Common myeloid progenitor, CD34-positive (primary cell): ENCODE measurements around the gene SLC38A8.

Source experiments
- CTCF ChIA-PET: fragments of 350-600 bp; sonication (Branson Sonifier 250); formaldehyde crosslinking; loops from one replicate; lab custom pipeline; 2021; ENCODE audit warnings: antibody characterized with exemption; lab: Charles Lee
- POLR2A ChIA-PET: fragments of 350-600 bp; sonication (Branson Sonifier 250); formaldehyde crosslinking; loops from one replicate; lab custom pipeline; 2021; ENCODE audit warnings: antibody characterized with exemption; lab: Charles Lee
- DNase-seq, 3 donors: peaks; one replicate each; pipeline versions ENCODE4 v3.0.0 to v3.0.0-alpha.2; 2013
- H3K27ac ChIP-seq, 2 experiments: 1 replicate in 1 of 2; 2 replicates in 1 of 2; pipeline ENCODE4 v1.7.0; 2013; ENCODE audit warnings: inconsistent platforms in 2 of 2, low read length in 2 of 2, mild to moderate bottlenecking in 2 of 2, low read depth in 1 of 2, moderate library complexity in 1 of 2; ENCODE audit not compliant: severe bottlenecking in 2 of 2, insufficient read depth in 1 of 2, poor library complexity in 1 of 2
- H3K27me3 ChIP-seq, 5 experiments: replicated peaks in 2 of 5; 1 replicate in 3 of 5; 2 replicates in 2 of 5; pipeline versions ENCODE4 v1.6.1 to v1.7.0; 2013; ENCODE audit warnings: low read length in 4 of 5, mild to moderate bottlenecking in 2 of 5, moderate library complexity in 2 of 5, inconsistent platforms in 1 of 5; ENCODE audit not compliant: insufficient read depth in 5 of 5, control insufficient read depth in 4 of 5
- H3K36me3 ChIP-seq, 4 experiments: 1 replicate in 2 of 4; 2 replicates in 2 of 4; pipeline versions ENCODE4 v1.6.1 to v1.7.0; 2013; ENCODE audit warnings: low read length in 3 of 4, control low read depth in 1 of 4, mild to moderate bottlenecking in 1 of 4; ENCODE audit not compliant: control insufficient read depth in 4 of 4, insufficient read depth in 4 of 4
- H3K4me1 ChIP-seq, 4 experiments: 1 replicate in 3 of 4; 2 replicates in 1 of 4; pipeline versions ENCODE4 v1.6.1 to v1.7.1; 2013; ENCODE audit warnings: low read length in 3 of 4, mild to moderate bottlenecking in 3 of 4, control low read depth in 1 of 4, inconsistent platforms in 1 of 4, moderate library complexity in 1 of 4; ENCODE audit not compliant: control insufficient read depth in 4 of 4, insufficient read depth in 4 of 4; ENCODE audit errors: control extremely low read depth in 1 of 4
- H3K4me3 ChIP-seq, 7 experiments: 1 replicate in 4 of 7; 2 replicates in 3 of 7; pipeline versions ENCODE4 v1.5.1 to v1.7.0; 2013; ENCODE audit warnings: mild to moderate bottlenecking in 7 of 7, low read length in 6 of 7, moderate library complexity in 6 of 7, inconsistent platforms in 2 of 7, low read depth in 2 of 7, control low read depth in 1 of 7; ENCODE audit not compliant: insufficient read depth in 4 of 7, control insufficient read depth in 1 of 7; ENCODE audit errors: extremely low read depth in 1 of 7
- H3K9me3 ChIP-seq, 5 experiments: 1 replicate in 4 of 5; 2 replicates in 1 of 5; pipeline versions ENCODE4 v1.6.1 to v1.7.1; 2013; ENCODE audit warnings: low read length in 4 of 5, mild to moderate bottlenecking in 2 of 5, inconsistent platforms in 1 of 5, low read depth in 1 of 5, moderate library complexity in 1 of 5; ENCODE audit not compliant: control insufficient read depth in 4 of 5, insufficient read depth in 2 of 5; ENCODE audit errors: control extremely low read depth in 1 of 5
- WGBS: methylation state at CpG from one replicate; pipeline ENCODE4 v1.1.5; 2013; ENCODE audit not compliant: insufficient coverage; 5-methylcytosine and 5-hydroxymethylcytosine counted together

Gene SLC38A8

DNA sequence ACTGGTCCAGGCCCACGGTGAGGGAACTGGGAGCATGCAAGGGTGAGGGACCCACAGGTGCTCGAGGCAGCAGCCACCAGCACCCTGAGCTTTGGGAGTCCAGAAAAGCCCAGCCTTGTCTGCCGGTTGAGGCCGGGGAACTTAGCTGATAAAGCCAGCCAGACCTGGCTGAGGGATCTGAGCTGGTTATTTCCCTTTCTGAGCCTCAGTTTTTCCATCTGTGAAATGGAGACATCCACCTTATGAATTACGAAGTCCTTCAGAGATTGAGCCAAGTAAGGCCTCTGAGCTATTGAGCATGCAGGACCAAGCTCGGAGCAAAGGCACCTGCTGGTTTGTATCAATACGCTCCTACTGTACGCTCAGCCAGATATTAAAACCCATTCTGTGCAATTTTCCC, 60.8 kb downstream of the SLC38A8 start:
- ChIA-PET CTCF (no interaction called here), POLR2A (no interaction called here)

DNA sequence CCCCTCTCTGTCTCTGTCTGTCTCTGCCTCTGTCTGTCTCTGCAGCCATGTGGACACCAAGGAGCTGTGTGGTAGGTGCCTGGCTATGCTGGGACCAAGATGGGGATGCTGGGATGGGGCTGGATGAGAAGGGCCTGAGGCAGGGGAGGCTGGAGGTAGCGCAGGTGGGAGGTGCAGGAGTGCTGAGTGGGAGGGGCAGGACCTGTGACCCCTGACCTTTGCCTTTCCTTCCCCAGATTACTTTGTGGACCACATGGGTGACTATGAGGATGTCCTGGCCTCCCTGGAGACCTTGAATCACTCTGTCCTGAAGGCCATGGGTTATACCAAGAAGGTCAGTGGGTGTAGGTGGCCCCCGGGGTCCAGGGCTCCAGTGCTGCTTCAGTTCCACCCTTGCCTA, 61.8 kb downstream of the SLC38A8 start:
- H3K27ac ChIP-seq: no peak overlapping the region
- POLR2A ChIA-PET: no interaction called here
- peaks cover 0 to 28% (median 24%) of the 10 kb centered on the region in 5 experiments for H3K9me3 ChIP-seq
- CTCF ChIA-PET: interaction anchor here (1.0 kb wide), 1 partner anchor 60 kb away, joined by 3 read pairs; no protein-coding TSS in a partner anchor
- no peak for DNase-seq
- WGBS: 92% methylated on average over 2 of the region's 2 CpGs
- no peak overlapping the region for H3K4me3 ChIP-seq
- peaks cover 0 to 51% (median 11%) of the 10 kb centered on the region in 5 experiments for H3K27me3 ChIP-seq
- H3K36me3 ChIP-seq: no peaks in the 10 kb centered on the region
- H3K4me1 ChIP-seq: no peaks in the 10 kb centered on the region

More for the DNA sequence above, 60.8 kb downstream of the SLC38A8 start:
- 96% methylated on average over 8 of the region's 8 CpGs for WGBS
- Histone ChIP-seq H3K27ac (no peak overlapping the region), H3K27me3 (peaks cover 0 to 50% (median 11%) of the 10 kb centered on the region in 5 experiments), H3K4me1 (no peaks in the 10 kb centered on the region), H3K36me3 (no peaks in the 10 kb centered on the region), H3K4me3 (no peak overlapping the region), H3K9me3 (peaks cover 0 to 32% (median 26%) of the 10 kb centered on the region in 5 experiments)
- DNase-seq: no peak

DNA sequence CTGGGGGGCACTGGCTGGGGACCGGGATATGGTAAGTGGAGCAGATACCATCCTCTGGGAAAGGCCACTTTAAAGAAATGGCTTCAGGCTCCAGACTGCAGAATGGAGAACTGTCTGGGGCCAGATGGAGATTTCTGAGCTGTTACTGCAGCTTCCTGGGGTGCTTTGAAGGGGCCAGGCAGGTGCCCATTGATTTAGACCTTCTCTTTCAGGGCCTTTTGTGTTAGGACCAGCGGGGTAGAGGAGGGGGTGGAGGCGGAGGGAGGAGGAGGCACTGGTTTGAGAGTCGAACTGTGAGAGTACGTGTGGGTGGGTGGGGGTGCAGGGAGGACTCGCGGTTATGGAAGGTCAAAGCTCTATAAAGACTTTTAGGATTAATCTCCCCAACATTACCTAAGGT, 63.2 kb downstream of the SLC38A8 start:
- no peak for DNase-seq
- peaks cover 0 to 28% (median 24%) of the 10 kb centered on the region in 5 experiments for H3K9me3 ChIP-seq
- peaks cover 0 to 65% (median 11%) of the 10 kb centered on the region in 5 experiments for H3K27me3 ChIP-seq
- H3K4me3 ChIP-seq: no peak overlapping the region
- 100% methylated on average over 1 of the region's 7 CpGs for WGBS
- POLR2A ChIA-PET: no interaction called here
- CTCF ChIA-PET: interaction anchor here (1.2 to 1.3 kb wide), 2 partner anchors 23 to 98 kb away, joined by 3 read pairs; no protein-coding TSS in a partner anchor
- H3K36me3 ChIP-seq: no peaks in the 10 kb centered on the region
- H3K27ac ChIP-seq: no peak overlapping the region
- H3K4me1 ChIP-seq: no peaks in the 10 kb centered on the region

DNA sequence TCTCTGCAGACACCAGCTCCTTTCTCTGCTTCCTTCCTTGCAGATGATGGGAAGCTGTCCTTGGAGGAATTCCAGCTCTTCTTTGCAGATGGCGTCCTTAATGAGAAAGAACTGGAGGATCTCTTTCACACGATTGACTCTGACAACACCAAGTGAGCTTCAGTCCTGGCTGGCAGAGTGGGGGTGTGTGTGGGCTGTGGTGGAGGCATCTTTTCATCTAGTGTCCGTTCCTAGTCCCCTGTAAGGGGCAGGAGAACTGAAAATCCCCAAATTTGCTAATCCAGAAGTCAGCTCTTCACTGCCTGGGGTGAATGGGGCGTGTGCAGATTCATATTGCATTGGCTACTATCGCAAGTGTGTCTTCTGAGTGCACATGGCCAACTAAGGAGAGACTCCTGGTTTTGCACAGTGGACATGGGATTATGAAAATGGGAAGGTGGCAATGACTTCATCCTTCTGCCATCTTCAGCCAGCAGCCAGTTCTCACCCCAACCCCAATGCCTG, 64.1 kb downstream of the SLC38A8 start:
- no peak overlapping the region for H3K27ac ChIP-seq
- no peaks in the 10 kb centered on the region for H3K4me1 ChIP-seq
- no peaks in the 10 kb centered on the region for H3K36me3 ChIP-seq
- no peak for DNase-seq
- peaks cover 3 to 75% (median 13%) of the 10 kb centered on the region in 5 experiments for H3K27me3 ChIP-seq
- no CpG with 5 or more reads among the region's 5 CpGs for WGBS
- H3K9me3 ChIP-seq: peaks cover 0 to 28% (median 24%) of the 10 kb centered on the region in 5 experiments
- no peak overlapping the region for H3K4me3 ChIP-seq
- ChIA-PET POLR2A (no interaction called here), CTCF (interaction anchor here (1.3 to 1.6 kb wide), 2 partner anchors 88 to 99 kb away, joined by 3 to 4 read pairs; no protein-coding TSS in a partner anchor)

DNA sequence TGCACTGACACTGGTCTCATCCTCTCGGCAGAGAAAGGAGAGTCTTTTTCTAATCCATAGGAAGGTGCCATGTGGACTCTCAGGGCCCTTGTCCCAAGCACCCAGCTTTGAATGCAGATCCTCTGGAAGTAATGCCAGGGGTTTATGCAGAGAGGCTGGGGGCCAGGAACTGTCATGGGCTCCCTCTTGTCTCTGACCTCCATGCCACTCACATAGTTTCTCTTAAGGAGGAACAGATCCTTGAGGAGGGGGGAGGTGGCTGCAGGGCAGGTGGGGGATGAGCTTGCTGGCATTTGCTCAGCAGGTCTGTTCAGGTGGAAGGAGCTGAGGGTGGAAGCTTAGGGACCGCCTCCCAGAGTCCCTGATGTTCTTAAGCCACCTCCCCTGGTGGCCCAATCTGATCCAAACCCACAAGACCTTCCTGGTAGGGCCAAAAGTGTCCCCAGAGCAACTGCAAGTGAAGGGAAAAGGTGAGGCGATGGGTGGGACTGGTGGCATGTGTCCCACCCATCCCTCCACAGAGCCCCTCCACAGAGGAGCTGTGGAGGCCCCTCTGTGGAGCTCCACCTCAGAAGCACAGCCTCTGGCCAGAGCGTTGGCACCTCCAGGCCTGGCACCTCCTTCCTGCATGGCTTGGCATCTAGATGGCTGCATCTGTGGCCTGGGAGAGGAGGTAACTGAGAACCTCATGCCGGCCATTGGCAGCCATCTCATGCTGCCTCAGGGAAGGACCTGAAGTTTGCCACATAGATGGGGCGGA, 65.4 kb downstream of the SLC38A8 start:
- Histone ChIP-seq H3K4me3 (no peak overlapping the region), H3K27me3 (peaks cover 3 to 79% (median 15%) of the 10 kb centered on the region in 5 experiments), H3K4me1 (no peaks in the 10 kb centered on the region), H3K27ac (no peak overlapping the region), H3K9me3 (peaks cover 0 to 28% (median 24%) of the 10 kb centered on the region in 5 experiments), H3K36me3 (no peaks in the 10 kb centered on the region)
- no peak for DNase-seq
- ChIA-PET POLR2A (no interaction called here), CTCF (interaction anchor here (1.1 to 1.6 kb wide), 2 partner anchors 84 to 89 kb away, joined by 4 read pairs; no protein-coding TSS in a partner anchor)
- WGBS: 97% methylated on average over 5 of the region's 6 CpGs

DNA sequence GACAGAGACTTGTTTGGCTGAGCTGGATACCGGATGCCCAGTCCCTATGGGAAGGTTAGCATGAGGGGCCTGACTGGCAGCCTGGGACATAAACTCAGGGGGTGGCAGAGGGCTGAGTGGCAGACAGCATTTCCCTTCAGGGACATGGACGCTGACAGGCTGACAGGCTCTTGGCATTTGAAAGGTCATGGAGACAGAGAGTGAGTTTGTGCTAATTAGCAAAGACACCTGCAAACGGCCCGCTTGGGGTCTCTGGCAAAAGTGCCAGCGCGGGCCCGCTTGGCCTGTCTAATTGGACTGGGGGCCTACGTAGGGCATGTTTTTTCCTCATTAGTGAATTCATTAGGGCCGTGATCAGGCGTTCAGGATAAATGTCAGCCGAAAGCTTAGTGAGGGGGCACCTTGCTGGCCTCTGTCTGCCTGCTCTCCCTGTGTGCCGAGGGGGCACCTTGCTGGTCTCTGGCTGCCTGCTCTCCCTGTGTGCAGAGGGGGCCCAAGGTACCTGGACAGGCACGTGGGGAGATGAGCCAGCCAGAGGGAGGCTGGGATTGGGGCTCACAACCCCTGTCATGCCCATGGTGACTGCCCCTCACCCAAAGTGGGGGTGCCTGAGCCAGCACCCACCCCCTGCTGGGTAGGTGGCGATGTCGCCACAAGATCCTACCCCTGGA, 66.9 kb downstream of the SLC38A8 start:
- no peak overlapping the region for H3K4me3 ChIP-seq
- DNase-seq: no peak
- ChIA-PET POLR2A (no interaction called here), CTCF (no interaction called here)
- peaks cover 3 to 92% (median 23%) of the 10 kb centered on the region in 5 experiments for H3K27me3 ChIP-seq
- no peaks in the 10 kb centered on the region for H3K36me3 ChIP-seq
- H3K4me1 ChIP-seq: no peaks in the 10 kb centered on the region
- 83% methylated on average over 14 of the region's 15 CpGs for WGBS
- peaks cover 0 to 28% (median 24%) of the 10 kb centered on the region in 5 experiments for H3K9me3 ChIP-seq
- no peak overlapping the region for H3K27ac ChIP-seq
